ENCODE results near the gene DGKI.

DGKI gene

GRCh38 chr7:137787301-137787976 is 59.3 kb downstream of the DGKI start:
- no peak overlapping the region for H3K4me3 ChIP-seq (ENCODE audit: low read depth, low read length)
- in situ Hi-C loops (cut with HindIII; ENCODE audit: low sequenced_read_pairs): no loop called here
- TF ChIP-seq CTCF (IDR thresholded peaks at IDR 0.05; ENCODE audit: low read depth, low read length): no peak

GRCh38 chr7:137778511-137778910 is 68.3 kb downstream of the DGKI start:
- no peak for TF ChIP-seq CTCF (IDR thresholded peaks at IDR 0.05; ENCODE audit: low read depth, low read length)
- in situ Hi-C loops (cut with HindIII; ENCODE audit: low sequenced_read_pairs): no loop called here

More at GRCh38 chr7:137787301-137787976, 59.3 kb downstream of the DGKI start:
- no peak for DNase-seq (ENCODE audit: low read depth, low spot score)

GRCh38 chr7:137774793-137775201 is 72.0 kb downstream of the DGKI start:
- in situ Hi-C loops (cut with HindIII; ENCODE audit: low sequenced_read_pairs): no loop called here
- TF ChIP-seq CTCF (IDR thresholded peaks at IDR 0.05; ENCODE audit: low read depth, low read length): no peak
- H3K4me3 ChIP-seq (ENCODE audit: low read depth, low read length): no peak overlapping the region
- DNase-seq (ENCODE audit: low read depth, low spot score): peak; percentile 69

More at GRCh38 chr7:137778511-137778910, 68.3 kb downstream of the DGKI start:
- no peak for DNase-seq (ENCODE audit: low read depth, low spot score)
- no peak overlapping the region for H3K4me3 ChIP-seq (ENCODE audit: low read depth, low read length)

GRCh38 chr7:137772748-137773147 is 74.0 kb downstream of the DGKI start:
- DNase-seq (ENCODE audit: low read depth, low spot score): peak; percentile 75
- in situ Hi-C loops (cut with HindIII; ENCODE audit: low sequenced_read_pairs): no loop called here
- H3K4me3 ChIP-seq (ENCODE audit: low read depth, low read length): no peak overlapping the region
- no peak for TF ChIP-seq CTCF (IDR thresholded peaks at IDR 0.05; ENCODE audit: low read depth, low read length)

- H3K4me3 ChIP-seq (ENCODE audit: low read depth, low read length): no peak overlapping the region
- DNase-seq (ENCODE audit: low read depth, low spot score): no peak
- in situ Hi-C loops (cut with HindIII; ENCODE audit: low sequenced_read_pairs): no loop called here
- no peak for TF ChIP-seq CTCF (IDR thresholded peaks at IDR 0.05; ENCODE audit: low read depth, low read length)
Measured at GRCh38 chr7:137772316-137772715, 74.5 kb downstream of the DGKI start.

- in situ Hi-C loops (cut with HindIII; ENCODE audit: low sequenced_read_pairs): no loop called here
- no peak overlapping the region for H3K4me3 ChIP-seq (ENCODE audit: low read depth, low read length)
- DNase-seq (ENCODE audit: low read depth, low spot score): peak; percentile 86
- no peak for TF ChIP-seq CTCF (IDR thresholded peaks at IDR 0.05; ENCODE audit: low read depth, low read length)
Measured at GRCh38 chr7:137771679-137772078, 75.1 kb downstream of the DGKI start.

Measured in astrocyte of the spinal cord (primary cell).